Spleen (tissue), 11 donors: ENCODE measurements around the gene HSD17B7. TPM values are rescaled to one million over a fixed set of nuclear protein-coding genes. Genes with fewer than 3 reads are reported as not detected.

Source experiments
- DNase-seq: peaks from one replicate; pipeline ENCODE4 v3.0.0-alpha.2; 2020
- H3K27ac ChIP-seq, 8 donors: fragments of 200-600 bp; sonication (generic) in 7 of 8; 1 replicate in 4 of 8; 2 replicates in 4 of 8; pipeline versions ENCODE4 v1.5.0 to v1.8.0; 2016 to 2021; ENCODE audit warnings: inconsistent platforms in 4 of 8, mild to moderate bottlenecking in 4 of 8, moderate library complexity in 1 of 8
- H3K27me3 ChIP-seq, 7 donors: fragments of 200-600 bp; sonication (generic) in 6 of 7; replicated peaks in 1 of 7; 1 replicate in 4 of 7; 2 replicates in 3 of 7; pipeline versions ENCODE4 v1.5.0 to v1.8.0; 2016 to 2021; ENCODE audit warnings: inconsistent platforms in 3 of 7, mild to moderate bottlenecking in 1 of 7
- H3K36me3 ChIP-seq, 6 donors: fragments of 200-600 bp; sonication (generic) in 5 of 6; 1 replicate in 4 of 6; 2 replicates in 2 of 6; pipeline versions ENCODE4 v1.5.0 to v1.8.0; 2016 to 2021; ENCODE audit warnings: inconsistent platforms in 2 of 6
- H3K4me1 ChIP-seq, 6 donors: fragments of 200-600 bp; sonication (generic) in 5 of 6; 1 replicate in 3 of 6; 2 replicates in 3 of 6; pipeline versions ENCODE4 v1.5.0 to v1.8.0; 2016 to 2021; ENCODE audit warnings: inconsistent platforms in 3 of 6
- H3K4me3 ChIP-seq, 8 donors: fragments of 200-600 bp; sonication (generic) in 7 of 8; 1 replicate in 4 of 8; 2 replicates in 4 of 8; pipeline versions ENCODE4 v1.5.0 to v1.8.0; 2016 to 2021; ENCODE audit warnings: inconsistent platforms in 4 of 8, mild to moderate bottlenecking in 4 of 8, moderate library complexity in 2 of 8
- H3K9me3 ChIP-seq, 8 donors: fragments of 200-600 bp; sonication (generic) in 7 of 8; 1 replicate in 4 of 8; 2 replicates in 4 of 8; pipeline versions ENCODE4 v1.5.0 to v1.8.0; 2016 to 2021; ENCODE audit warnings: inconsistent platforms in 4 of 8
- CTCF ChIP-seq, 11 experiments: fragments of 200-600 bp in 7 of 11; fragments of 450-650 bp in 4 of 11; sonication (generic) in 4 of 11; IDR thresholded peaks in 8 of 11; conservative IDR thresholded peaks in 3 of 11; 1 replicate in 7 of 11; 2 replicates in 4 of 11; pipeline versions ENCODE4 v1.4.0 to v1.8.0; 2016 to 2021; ENCODE audit warnings: antibody characterized with exemption in 11 of 11, inconsistent platforms in 4 of 11, mild to moderate bottlenecking in 1 of 11
- POLR2A ChIP-seq, 3 donors: fragments of 450-650 bp; IDR thresholded peaks; one replicate each; pipeline ENCODE4 v1.5.1; 2017; ENCODE audit warnings: antibody characterized with exemption in 3 of 3, mild to moderate bottlenecking in 1 of 3
- POLR2AphosphoS5 ChIP-seq, 3 donors: sonication (generic); formaldehyde crosslinking; IDR thresholded peaks; one replicate each; pipeline ENCODE4 v1.5.1; 2017; ENCODE audit warnings: antibody characterized with exemption in 3 of 3
- WGBS, 5 donors: extraction: QIAGEN DNeasy Blood & Tissue Kit in 3 of 5; methylation state at CpG; one replicate each; pipeline versions ENCODE4 v1.1.5 to v1.1.7; 2013 to 2018; 5-methylcytosine and 5-hydroxymethylcytosine counted together
- intact Hi-C: fragments of 100-400 bp; cut with DNase I; formaldehyde crosslinking; loops from one replicate; pipeline ENCODE4 v1.15.0; 2023; ENCODE audit warnings: low total_unique reads
- polyA plus RNA-seq, 3 donors: library from polyadenylated mRNA; stranded (reverse); fragments of 200-250 nt; gene quantifications; one replicate each; pipeline ENCODE4 v1.2.1, GENCODE V29; 2013
- total RNA-seq, 7 donors: library from RNA; depleted of rRNA in 3 of 7; stranded (reverse); fragments of >200 nt in 3 of 7; fragmentation: NEBNext Ultra II Directional in 4 of 7; extraction: Animal tissue kit (Norgen Biotek cat#: 25700) in 4 of 7; gene quantifications; one replicate each; pipeline versions ENCODE4 v1.1.0 to v1.2.1, GENCODE V29; 2016 to 2021
- donor health status: healthy with polysubstance abuse.
- donor health status: DM: no; HTN: no; CAD: no; lungs with moderate emphysema.
- donor health status: DM: no; HTN: no; CAD: no.
- donor health status: Bipolar disorder and iron deficiency.
- donor health status: healthy.
- donor health status: DM: no; HTN: no; CAD: no.
- donor health status: DM: yes; HTN: yes; CAD: no.

The HSD17B7 gene
- total and polyA plus RNA-seq, 10 donors, result 9.6 to 25.6 (median 18.1) TPM

DNA sequence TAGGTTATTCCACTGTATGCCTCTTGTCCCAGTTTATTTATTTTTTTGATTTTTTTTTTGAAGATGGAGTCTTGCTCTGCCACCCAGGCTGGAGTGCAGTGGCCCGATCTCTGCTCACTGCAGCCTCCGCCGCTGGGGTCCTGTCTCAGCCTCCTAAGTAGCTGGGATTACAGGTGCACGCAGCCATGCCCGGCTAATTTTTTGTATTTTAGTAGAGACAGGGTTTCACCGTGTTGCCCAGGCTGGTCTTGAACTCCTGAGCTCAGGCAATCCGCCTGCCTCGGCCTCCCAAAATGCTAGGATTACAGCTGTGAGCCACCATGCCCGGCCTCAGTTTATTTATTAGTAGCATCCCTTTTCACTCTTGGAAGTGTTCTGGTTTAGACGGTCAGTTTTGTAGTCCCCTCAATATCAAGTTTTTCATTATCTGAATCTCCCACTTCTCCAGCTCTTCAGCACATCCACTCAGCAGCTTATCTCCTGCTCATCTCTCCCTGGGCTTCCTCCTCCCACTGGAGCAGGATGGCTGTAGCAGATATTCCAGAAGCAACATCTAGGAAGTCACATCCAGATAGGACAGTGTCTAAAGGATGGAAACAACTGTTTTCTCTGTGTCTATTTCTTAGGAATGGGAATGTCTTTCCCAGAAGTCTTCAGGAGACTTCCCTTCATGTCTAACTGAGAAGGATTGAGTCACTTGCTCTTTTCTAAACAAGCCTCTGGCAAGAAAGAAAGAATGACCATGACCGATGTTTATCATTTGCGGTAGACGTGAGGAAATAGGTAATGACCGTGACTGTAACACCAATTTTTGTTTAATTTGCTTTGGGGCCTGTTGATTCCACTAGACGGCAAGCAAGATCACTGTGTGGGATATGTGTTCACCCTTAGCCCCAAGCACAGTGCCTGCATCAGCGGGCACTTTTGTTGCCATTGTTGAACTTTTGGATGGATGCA, 56.0 kb downstream of the HSD17B7 start:
- Histone ChIP-seq H3K4me1 (no peaks in the 10 kb centered on the region), H3K4me3 (no peak overlapping the region), H3K27ac (no peak overlapping the region), H3K36me3 (no peaks in the 10 kb centered on the region), H3K27me3 (no peaks in the 10 kb centered on the region), H3K9me3 (no peaks in the 10 kb centered on the region)
- intact Hi-C loops, result no loop called here
- no peak for DNase-seq
- 89 to 93% (median 91%) methylated on average over 16 of the region's 16 CpGs for WGBS, 5 donors
- no peak for TF ChIP-seq POLR2A (IDR thresholded peaks at IDR 0.05)
- no peak for TF ChIP-seq POLR2AphosphoS5 (IDR thresholded peaks at IDR 0.05)
- TF ChIP-seq CTCF (IDR thresholded peaks at IDR 0.05 in 8 of 11, conservative IDR thresholded peaks at IDR 0.05 in 3 of 11), result no peak

DNA sequence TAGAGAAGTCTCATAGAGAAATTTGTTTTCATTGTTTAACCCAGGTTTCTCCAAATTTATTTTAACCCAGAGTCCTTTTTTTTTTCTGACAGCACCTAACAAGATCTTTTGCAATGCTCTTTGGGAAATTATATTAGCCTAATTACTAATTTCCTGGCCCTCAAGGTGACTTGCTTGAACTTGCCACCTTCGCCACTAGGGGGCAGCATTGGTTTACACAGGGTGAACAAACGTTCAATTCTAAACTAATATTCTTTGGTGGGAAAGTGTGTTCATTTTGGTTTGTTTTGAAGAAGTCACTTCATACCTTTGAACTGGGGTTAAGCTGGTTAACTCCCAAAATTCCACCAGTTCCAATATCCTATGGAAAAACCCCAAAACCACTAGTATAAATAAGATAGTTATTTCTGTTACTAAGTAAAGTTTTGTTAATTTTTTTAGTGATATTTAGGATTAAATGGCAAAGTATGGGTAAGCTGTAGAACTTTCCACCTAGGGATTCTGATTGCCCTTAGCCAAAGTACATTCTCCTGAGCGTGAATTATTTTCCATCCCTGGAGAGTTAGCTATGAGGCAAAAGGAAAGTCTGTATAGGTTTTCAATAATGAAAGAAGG, 57.4 kb downstream of the HSD17B7 start:
- intact Hi-C loops, result no loop called here
- Histone ChIP-seq H3K4me1 (no peaks in the 10 kb centered on the region), H3K27me3 (no peaks in the 10 kb centered on the region), H3K27ac (no peak overlapping the region), H3K9me3 (no peaks in the 10 kb centered on the region), H3K4me3 (no peak overlapping the region), H3K36me3 (no peaks in the 10 kb centered on the region)
- DNase-seq, result peak; percentile 90
- TF ChIP-seq POLR2A (IDR thresholded peaks at IDR 0.05), result no peak
- TF ChIP-seq CTCF (IDR thresholded peaks at IDR 0.05 in 8 of 11, conservative IDR thresholded peaks at IDR 0.05 in 3 of 11), result peak; percentile 59 to 91 (median 82)
- WGBS, 5 donors, result 4 to 15% (median 11%) methylated on average over 3 of the region's 3 CpGs

DNA sequence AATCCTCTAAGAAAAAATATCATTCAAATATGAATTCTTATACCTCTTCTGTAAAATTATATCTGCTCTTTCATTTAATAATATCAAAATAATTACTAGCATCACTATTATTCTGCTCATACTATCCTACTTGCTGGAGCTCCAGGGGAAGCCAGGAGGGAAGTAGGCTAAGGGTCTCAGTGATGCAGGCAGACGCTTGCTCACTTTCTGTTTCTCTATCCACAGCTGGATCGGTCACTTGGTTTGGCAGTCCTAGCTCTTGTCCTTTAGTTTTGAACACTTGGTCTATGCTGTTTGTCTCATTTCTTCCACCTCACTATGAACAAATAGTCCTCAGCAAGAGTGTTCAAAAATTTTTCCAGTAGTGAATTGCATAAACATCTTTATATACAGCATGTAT, 59.2 kb downstream of the HSD17B7 start:
- Histone ChIP-seq H3K27ac (no peak overlapping the region), H3K9me3 (no peaks in the 10 kb centered on the region), H3K4me3 (no peak overlapping the region), H3K27me3 (no peaks in the 10 kb centered on the region), H3K36me3 (no peaks in the 10 kb centered on the region), H3K4me1 (no peaks in the 10 kb centered on the region)
- intact Hi-C loops, result loop anchor here (5.0 to 10.0 kb wide), 2 partner anchors 325 to 468 kb away; no protein-coding TSS in a partner anchor
- 62 to 73% (median 64%) methylated on average over 2 of the region's 2 CpGs for WGBS, 5 donors
- no peak for TF ChIP-seq POLR2AphosphoS5 (IDR thresholded peaks at IDR 0.05)
- no peak for TF ChIP-seq CTCF (IDR thresholded peaks at IDR 0.05 in 8 of 11, conservative IDR thresholded peaks at IDR 0.05 in 3 of 11)
- TF ChIP-seq POLR2A (IDR thresholded peaks at IDR 0.05), result no peak
- no peak for DNase-seq

- DNase-seq, result no peak
- no peaks in the 10 kb centered on the region for H3K36me3 ChIP-seq
- TF ChIP-seq CTCF (IDR thresholded peaks at IDR 0.05 in 8 of 11, conservative IDR thresholded peaks at IDR 0.05 in 3 of 11), result no peak
- no peak for TF ChIP-seq POLR2AphosphoS5 (IDR thresholded peaks at IDR 0.05)
- no peak for TF ChIP-seq POLR2A (IDR thresholded peaks at IDR 0.05)
- H3K27me3 ChIP-seq, result no peaks in the 10 kb centered on the region
- no peak overlapping the region for H3K27ac ChIP-seq
- no peak overlapping the region for H3K4me3 ChIP-seq
- WGBS, 5 donors, result 76 to 94% (median 86%) methylated on average over 1 of the region's 1 CpG
- H3K4me1 ChIP-seq, result no peaks in the 10 kb centered on the region
- no peaks in the 10 kb centered on the region for H3K9me3 ChIP-seq
- intact Hi-C loops, result loop anchor here (5.0 to 10.0 kb wide), 2 partner anchors 323 to 466 kb away; no protein-coding TSS in a partner anchor
These were observed 60.8 kb downstream of the HSD17B7 start for GRCh38 chr1:162851341-162851740.
